HG03045 (cell line): ENCODE data around the gene LRAT.

Experiments
- ATAC-seq: cut with Tn5 transposase; IDR thresholded peaks from one replicate; pipeline ENCODE4 v1.9.1; 2021; ENCODE audit warnings: mild to moderate bottlenecking, moderate library complexity; ENCODE audit not compliant: unreplicated experiment

LRAT gene

DNA sequence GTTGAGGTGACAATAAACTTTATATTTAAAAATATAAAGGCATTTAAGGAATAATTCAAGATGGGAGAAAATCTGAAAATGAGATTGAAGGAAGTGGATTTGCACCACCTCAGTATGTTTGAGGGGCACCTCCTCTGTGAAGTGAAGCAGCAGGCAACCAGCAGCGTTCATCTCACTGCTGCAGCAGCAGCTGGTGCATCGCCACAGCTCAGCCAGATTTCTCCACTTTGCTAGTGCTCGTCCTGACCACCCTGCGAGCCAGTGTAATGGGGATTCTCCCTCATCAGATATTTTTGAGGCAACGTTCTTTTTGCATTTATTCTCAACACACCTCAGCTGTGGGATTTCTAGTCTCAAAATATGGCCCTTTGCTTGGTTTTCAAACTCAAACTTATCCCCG, 13.9 kb downstream of the LRAT start:
- ATAC-seq: no peak

DNA sequence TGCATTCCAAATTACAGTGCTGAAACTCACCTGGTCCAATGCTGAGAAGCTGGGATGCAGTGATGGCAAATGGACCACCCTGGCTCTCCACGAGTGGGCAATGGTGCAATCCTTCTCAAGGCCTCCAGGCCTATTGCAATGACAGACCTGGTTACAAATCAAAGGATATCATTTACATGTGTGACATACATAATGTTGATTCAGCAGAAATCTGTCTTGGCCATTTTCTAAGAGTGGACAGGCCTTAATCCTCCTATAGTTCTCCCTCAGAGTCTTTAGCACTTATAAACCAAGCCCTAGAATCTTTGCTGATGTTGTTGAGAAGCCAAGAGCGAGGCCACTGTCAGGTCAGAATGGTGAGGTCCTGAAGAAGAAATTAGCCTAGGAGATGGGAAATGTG, 17.1 kb downstream of the LRAT start:
- ATAC-seq: no peak

DNA sequence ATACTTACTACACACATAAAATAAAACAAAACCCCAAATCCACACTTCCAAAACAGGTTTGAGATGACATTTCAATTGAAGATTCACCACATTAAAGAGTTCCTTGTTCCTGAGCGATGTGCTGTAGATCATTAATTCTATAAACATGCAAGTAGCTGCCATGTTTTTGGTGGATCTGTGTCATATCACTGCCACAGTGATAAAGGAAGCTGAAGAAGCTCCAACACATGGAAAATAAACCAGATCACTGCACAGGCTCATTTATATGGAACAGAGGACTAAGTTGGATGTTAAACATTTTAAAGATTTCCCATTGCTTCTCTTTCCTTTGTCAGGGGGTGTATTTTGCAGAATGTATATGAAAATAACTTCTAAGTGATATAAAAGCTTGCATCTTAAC, 34.5 kb downstream of the LRAT start:
- ATAC-seq: no peak

DNA sequence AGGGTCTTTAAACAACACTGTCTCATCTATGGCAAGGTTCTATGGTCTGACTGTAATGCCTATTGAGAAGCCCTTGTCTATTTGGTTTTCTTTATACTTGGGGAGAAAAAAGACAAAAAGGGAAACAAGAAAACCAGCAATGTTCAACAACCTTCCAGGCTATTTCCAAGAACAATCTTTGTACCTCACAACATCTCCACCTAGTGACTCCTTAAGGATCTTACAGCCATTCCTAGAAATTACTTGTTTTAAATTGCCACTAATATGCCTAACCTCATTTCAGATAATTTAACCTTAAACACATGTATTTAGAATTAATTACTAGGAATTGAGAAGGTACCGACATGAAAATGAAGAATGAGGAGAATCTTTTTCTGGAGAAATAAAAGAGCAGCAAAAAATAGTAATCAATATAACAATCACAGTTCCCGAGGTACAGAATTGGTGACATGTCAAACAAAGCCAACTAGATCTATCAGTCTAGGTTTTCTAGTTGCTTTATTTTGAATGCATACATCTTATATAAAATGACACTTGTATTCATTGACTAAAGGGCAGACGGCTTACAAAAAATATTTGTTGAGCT, 35.7 kb downstream of the LRAT start:
- no peak for ATAC-seq

DNA sequence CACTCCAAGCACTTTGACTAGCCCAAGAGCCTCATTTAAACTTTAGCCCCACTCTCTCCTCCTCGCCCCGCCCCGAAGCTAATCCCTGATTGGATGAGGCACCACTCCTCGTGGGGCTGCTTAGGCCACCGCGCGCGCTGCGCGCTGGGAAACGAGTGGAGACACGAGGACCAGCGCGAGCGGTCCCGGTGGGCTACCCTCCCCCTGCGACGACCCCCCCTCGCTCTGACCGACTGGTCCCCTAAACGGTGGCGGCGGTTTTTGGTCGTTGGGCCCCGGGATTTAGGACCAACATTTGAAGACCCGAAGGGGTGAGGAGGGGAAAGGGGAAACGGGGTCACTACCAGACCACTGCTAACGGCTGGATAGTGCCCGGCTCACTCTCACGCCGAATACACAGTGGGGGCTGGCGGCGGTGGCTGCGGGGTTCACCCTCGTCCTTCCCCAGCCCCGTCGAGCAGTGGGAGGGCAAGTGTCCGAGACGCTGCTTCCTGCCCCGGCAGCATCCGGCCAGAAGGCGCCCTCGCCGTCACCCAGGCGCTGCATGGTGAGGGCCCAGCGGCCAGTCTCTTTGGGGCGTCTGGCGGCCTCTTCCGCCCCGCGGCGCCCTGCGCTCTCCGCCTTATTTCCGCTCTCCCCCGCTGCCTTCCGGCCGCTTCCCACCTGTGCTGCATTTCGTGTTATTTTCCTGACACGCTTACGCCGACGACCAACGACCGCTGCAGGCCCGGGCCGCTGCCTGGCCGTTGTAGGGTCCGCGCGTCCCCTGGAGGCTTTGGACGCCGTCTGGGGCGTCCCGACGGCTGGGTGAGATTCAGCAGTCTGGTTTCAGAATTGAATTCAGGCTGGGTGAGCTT, 37.6 kb downstream of the LRAT start, which contains the start of gene RBM46:
RBM46 (plus strand) TSS at position 147 of the 857 bp plus-strand sequence. CDS start 15,481 bp downstream, outside the sequence.
- no peak for ATAC-seq

DNA sequence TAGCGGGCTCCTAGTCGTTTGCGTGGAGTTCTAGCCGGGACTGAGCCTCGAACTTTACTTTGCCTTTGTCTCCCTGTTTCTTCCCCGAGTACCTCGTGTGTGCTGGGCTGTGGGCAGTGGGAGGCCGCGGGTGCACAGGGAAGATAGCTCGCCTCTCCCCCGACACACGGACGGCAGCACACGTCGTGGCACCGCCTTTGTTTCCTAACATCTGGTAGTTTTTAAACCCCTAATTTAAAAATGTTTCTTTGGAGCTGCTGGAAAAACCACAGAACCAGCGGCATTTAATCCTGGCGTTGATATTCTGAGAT, 38.1 kb downstream of the LRAT start:
- no peak for ATAC-seq
